HL-60/S4 (cell line): ENCODE measurements around the gene ZNF343.

Experiments used
- in situ Hi-C: fragments of 300-500 bp; cut with MboI; formaldehyde crosslinking; loops from 2 replicates; pipeline ENCODE4 v1.14.3; 2022; ENCODE audit warnings: low sequenced_read_pairs

Gene ZNF343

DNA sequence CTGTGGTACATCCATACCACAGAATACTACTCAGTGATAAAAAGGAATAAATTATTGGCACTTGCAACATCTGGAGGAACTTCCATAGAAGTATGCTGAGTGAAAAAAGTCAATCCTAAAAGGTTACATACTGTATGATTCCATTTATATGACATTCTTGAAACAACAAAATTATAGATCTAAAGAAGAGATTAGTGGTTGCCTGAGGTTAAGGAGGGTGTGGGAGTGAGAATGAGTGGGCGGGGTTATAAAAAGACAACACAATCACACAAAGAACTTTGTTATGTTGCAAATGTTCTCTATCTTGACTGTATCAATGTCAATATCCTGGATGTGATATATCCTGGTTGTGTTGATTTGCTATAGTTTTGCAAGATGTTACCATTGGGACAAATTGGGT lies 59.3 kb downstream of the ZNF343 start:
- in situ Hi-C loops: no loop called here

DNA sequence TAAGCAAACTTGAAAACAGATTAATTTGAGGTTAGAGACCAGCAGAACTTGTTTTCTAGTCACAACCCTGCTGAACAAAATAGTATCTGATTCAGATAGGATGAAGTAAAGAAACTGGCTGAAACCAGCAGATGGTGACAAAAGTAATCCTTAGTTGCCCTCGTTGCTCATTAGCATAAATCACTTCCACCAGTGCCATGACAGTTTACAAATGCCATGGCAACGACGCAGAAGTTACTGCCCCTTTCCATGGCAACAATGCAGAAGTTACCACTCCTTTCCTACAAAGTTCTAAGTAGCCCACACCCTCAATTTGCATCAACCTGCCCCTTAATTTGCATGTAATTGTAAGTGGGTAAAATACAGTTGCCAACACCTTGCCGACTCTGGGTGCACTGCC lies 61.9 kb downstream of the ZNF343 start:
- in situ Hi-C loops: no loop called here
